T1000 (cell line): ENCODE data around the gene HTR6.

Experiments used
- DNase-seq: peaks from one replicate; lab custom pipeline; 2025; ENCODE audit warnings: mixed read lengths; lab: John Stamatoyannopoulos, UW

Gene HTR6

DNA sequence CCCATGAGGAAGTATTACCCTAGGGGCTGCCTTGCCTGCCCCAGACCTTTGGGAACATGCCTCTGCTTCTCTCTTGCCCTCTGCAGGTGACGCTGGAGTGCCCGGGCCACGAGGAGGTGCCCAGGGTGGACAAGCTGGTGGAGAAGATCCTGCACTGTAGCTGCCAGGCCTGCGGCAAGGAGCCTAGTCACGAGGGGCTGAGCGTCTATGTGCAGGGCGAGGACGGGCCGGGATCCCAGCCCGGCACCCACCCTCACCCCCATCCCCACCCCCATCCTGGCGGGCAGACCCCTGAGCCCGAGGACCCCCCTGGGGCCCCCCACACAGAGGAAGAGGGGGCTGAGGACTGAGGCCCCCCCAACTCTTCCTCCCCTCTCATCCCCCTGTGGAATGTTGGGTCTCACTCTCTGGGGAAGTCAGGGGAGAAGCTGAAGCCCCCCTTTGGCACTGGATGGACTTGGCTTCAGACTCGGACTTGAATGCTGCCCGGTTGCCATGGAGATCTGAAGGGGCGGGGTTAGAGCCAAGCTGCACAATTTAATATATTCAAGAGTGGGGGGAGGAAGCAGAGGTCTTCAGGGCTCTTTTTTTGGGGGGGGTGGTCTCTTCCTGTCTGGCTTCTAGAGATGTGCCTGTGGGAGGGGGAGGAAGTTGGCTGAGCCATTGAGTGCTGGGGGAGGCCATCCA, 7.8 kb upstream of the HTR6 start:
- DNase-seq: no peak

DNA sequence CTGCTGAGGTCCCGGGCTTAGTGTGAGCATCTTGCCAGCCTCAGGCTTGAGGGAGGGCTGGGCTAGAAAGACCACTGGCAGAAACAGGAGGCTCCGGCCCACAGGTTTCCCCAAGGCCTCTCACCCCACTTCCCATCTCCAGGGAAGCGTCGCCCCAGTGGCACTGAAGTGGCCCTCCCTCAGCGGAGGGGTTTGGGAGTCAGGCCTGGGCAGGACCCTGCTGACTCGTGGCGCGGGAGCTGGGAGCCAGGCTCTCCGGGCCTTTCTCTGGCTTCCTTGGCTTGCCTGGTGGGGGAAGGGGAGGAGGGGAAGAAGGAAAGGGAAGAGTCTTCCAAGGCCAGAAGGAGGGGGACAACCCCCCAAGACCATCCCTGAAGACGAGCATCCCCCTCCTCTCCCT, 7.2 kb upstream of the HTR6 start:
- no peak for DNase-seq

DNA sequence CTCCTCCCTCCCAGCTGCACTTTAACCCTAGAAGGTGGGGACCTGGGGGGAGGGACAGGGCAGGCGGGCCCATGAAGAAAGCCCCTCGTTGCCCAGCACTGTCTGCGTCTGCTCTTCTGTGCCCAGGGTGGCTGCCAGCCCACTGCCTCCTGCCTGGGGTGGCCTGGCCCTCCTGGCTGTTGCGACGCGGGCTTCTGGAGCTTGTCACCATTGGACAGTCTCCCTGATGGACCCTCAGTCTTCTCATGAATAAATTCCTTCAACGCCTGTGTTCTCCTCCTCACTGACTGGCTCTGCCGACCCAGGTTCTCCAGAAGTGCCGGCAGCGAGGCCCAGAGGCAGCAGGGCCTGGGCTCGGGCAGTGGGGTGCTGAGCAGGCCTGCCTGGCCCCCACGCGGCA, 6.5 kb upstream of the HTR6 start:
- DNase-seq: no peak

- DNase-seq: no peak
Measured at GRCh38 chr1:19661721-19662228, 2.9 kb upstream of the HTR6 start.

- DNase-seq: no peak
Measured at GRCh38 chr1:19662313-19662712, 2.4 kb upstream of the HTR6 start.

GRCh38 chr1:19665186-19665495, 466 bp downstream of the HTR6 start:
- DNase-seq: no peak

DNA sequence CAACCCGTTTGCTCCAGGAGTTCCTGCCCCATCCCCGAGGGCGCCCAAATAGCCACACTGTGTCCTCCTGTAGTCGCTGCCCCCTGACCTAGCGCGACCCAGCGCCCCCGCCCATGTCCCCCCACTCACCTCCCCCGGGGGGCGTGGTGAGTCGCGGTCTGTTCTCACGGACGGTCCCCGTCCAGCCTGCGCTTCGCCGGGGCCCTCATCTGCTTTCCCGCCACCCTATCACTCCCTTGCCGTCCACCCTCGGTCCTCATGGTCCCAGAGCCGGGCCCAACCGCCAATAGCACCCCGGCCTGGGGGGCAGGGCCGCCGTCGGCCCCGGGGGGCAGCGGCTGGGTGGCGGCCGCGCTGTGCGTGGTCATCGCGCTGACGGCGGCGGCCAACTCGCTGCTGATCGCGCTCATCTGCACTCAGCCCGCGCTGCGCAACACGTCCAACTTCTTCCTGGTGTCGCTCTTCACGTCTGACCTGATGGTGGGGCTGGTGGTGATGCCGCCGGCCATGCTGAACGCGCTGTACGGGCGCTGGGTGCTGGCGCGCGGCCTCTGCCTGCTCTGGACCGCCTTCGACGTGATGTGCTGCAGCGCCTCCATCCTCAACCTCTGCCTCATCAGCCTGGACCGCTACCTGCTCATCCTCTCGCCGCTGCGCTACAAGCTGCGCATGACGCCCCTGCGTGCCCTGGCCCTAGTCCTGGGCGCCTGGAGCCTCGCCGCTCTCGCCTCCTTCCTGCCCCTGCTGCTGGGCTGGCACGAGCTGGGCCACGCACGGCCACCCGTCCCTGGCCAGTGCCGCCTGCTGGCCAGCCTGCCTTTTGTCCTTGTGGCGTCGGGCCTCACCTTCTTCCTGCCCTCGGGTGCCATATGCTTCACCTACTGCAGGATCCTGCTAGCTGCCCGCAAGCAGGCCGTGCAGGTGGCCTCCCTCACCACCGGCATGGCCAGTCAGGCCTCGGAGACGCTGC, 1.1 kb downstream of the HTR6 start:
- no peak for DNase-seq

DNA sequence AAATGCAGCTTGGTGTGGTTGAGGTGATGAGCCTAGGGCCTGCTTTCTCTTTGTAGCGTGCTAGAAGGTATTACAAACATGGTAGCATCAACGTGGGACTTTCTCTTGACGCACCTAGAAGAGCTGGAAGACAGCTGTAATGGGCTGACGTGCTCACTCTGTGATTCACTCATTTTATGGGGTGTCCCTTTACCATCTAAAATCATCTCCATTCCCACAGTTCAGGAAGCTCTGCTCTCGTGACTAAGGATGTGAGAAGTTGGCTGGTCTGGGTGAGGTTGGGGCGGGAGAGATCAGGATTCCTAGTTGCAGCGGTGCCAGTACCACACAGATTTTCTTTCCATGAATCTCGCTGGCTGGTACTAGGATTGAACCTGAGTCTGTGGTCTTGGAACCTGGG, 4.2 kb downstream of the HTR6 start:
- no peak for DNase-seq

DNA sequence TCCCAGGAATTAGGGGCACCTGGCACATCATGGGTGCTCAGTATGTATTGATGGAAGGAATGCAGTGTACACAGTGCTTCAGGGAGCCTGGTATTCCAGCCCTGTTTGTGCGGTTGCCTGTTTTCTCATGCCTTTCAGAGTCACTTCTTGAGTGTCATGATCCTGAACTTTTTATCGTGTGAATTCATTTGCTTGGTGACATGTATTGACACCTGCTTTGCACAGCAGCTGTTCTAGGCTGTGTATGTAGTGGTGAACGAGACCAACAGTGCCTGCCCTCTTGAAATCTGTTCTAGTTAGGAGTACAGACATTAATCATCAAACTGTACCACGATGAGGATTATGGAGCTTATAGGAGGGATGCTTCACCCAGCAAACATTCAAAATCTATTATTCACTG, 6.1 kb downstream of the HTR6 start:
- no peak for DNase-seq

DNA sequence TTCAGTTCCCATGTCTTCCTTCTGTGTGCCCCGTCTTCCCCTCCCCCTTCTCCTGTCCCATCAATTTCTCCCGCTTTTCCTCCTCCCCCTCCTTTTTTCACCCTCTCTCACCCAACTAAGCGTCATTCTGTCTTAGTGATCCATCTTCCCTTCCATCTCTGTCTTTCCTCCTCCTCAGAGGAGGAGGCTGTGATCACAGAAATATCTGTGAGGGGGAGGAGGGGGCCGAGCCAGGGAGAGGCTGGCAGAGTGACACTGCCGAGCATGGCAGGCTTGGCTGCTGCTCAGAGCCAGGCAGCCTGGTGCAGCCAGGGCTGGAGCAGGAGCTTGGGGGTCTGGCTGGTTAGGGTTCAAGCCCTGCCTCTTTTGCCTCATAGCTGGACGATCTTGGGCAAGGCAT, 7.6 kb downstream of the HTR6 start:
- DNase-seq: no peak

GRCh38 chr1:19675797-19676196, 11.1 kb downstream of the HTR6 start:
- no peak for DNase-seq

GRCh38 chr1:19676438-19676922, 11.8 kb downstream of the HTR6 start:
- DNase-seq: peak; percentile 33

GRCh38 chr1:19678493-19678892, 13.8 kb downstream of the HTR6 start:
- no peak for DNase-seq

GRCh38 chr1:19678931-19679453, 14.3 kb downstream of the HTR6 start:
- DNase-seq: no peak

DNA sequence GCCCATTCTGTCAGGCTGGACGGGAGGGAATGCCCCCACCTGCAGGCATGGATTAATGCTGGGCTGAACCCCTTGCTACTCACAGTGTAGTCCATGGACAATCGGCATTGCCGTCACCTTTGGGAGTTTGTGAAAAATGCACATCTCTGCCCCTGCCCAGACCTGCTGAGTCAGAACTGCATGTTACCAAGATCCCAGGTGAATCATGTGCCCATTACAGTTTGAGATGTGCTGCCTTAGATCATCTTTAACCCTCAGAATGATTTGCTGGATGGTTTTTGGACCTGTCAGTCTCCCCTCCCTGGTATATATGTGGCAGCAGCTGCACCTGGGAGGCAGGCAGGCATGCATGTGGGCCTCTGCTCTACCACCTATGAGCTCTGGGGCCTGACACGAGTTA, 15.0 kb downstream of the HTR6 start:
- no peak for DNase-seq

DNA sequence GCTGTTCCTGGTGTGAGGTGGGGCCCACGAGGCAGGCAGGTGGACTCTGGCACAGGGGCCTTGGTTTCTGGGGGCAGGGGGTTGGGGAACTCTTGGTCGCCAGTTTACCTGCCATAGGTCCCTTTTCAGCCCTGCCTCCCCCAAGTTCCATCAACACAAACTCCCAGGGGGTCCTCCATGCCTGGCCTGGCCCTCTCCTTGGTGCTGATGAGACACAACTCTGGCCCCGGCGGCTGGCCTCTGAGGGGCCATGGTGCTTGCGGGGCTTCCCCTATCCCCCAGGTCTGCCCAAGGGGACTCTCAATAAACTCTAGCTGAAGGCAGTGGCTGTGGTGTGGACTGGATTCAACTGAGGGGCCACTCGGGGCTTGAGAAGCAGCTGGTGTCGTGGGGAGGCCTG, 16.0 kb downstream of the HTR6 start:
- DNase-seq: no peak

DNA sequence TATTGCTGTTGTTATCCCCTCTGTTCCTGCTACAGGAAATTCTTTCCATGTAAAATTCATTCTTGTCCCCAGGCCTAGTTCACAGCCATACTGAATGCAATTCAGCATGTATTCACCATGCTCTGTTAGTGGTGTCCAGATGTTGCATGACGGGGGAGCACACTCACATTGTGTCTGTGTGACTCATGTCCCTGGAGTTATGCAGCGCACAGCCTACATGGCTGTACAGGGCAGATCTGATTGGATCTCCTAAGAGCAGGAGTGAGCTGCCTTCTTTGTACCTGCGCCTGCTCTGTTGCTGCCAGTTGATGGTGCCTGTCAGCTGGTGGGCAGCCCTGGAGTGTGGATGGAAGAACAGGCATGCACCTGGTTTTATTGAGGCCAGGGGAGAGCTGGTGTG, 17.6 kb downstream of the HTR6 start:
- peak; percentile 11 for DNase-seq

GRCh38 chr1:19682901-19683300, 18.2 kb downstream of the HTR6 start:
- no peak for DNase-seq

DNA sequence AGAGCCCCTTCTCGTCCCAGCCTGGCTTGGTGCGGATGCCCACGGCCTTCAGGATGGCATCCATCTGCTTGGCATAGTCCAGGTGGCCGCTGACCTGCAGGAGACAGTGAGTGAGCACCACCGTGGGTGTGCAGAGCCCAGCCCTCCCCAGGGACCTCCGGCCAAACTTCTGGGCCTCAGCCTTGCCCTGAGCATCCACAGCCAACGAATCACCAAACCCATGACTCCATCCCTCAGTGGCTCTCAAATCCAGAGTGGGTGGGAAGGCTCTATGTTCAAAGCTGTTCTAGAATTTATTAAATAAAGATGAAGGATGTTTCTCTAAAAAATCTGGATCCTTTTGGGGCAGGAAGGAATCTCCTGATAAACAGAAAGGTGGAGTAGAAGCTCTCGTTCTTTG, 18.7 kb downstream of the HTR6 start:
- DNase-seq: no peak

GRCh38 chr1:19684677-19685076, 20.0 kb downstream of the HTR6 start:
- no peak for DNase-seq

DNA sequence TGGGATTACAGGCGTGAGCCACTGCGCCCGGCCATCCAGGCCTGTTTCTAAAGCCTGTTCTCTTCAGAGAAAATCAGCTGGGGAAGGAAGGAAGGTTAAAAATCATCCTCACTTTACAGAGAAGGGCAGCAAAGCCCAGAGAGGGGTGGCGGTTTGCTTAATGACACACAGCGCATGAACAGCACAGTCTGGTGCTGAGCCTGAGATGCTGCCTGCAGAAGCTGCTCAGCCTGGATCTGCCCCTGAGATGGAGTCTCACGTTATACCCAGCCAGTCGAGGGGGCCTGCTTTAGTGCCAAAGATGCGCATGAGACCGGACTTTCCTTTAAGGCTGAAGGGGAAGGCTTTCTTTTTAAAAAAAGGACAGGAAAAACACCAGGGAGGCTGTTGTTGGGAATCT, 21.3 kb downstream of the HTR6 start:
- DNase-seq: no peak

DNA sequence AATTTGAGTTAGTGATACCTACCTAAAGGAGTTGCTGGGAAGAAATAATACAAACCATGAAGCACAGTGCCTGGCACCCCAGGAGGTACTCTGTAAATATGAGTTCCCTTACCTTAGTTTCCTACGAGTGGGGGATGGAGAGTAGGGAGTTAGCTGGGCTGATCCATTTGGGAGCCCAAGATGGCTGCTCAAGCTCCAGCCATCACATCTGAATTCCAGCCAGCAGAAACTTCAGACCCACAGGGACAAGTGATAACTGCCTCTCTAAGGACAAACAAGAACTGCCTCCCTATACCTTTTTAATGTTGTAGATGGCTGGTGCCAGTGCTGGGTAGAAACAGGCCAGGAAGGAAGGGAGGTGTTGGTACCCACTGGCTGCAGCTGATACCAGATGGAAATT, 22.7 kb downstream of the HTR6 start:
- DNase-seq: no peak
